Adipocyte (in vitro differentiated cells): Measurements from ENCODE around the gene OR5K3.

Source experiments
- DNase-seq: peaks from one replicate; pipeline ENCODE4 v3.0.0-alpha.2; 2015; ENCODE audit warnings: low read depth
- H3K27me3 ChIP-seq: replicated peaks from 2 replicates; pipeline ENCODE4 v1.7.0; 2013; ENCODE audit warnings: mild to moderate bottlenecking, low read length, moderate library complexity; ENCODE audit not compliant: control insufficient read depth, insufficient read depth
- H3K36me3 ChIP-seq: 2 replicates; pipeline ENCODE4 v1.7.0; 2013; ENCODE audit warnings: low read length, mild to moderate bottlenecking, moderate library complexity; ENCODE audit not compliant: control insufficient read depth, insufficient read depth, severe bottlenecking
- H3K4me1 ChIP-seq: 2 replicates; pipeline ENCODE4 v1.7.0; 2013; ENCODE audit warnings: mild to moderate bottlenecking, low read length, moderate library complexity; ENCODE audit not compliant: control insufficient read depth, insufficient read depth
- H3K4me3 ChIP-seq: 2 replicates; pipeline ENCODE4 v1.7.0; 2013; ENCODE audit warnings: mild to moderate bottlenecking, low read length, moderate library complexity
- H3K9ac ChIP-seq: 2 replicates; pipeline ENCODE4 v1.7.0; 2013; ENCODE audit warnings: mild to moderate bottlenecking, low read length, moderate library complexity
- H3K9me3 ChIP-seq: 2 replicates; pipeline ENCODE4 v1.7.0; 2013; ENCODE audit warnings: mild to moderate bottlenecking, low read length, moderate library complexity; ENCODE audit not compliant: control insufficient read depth

The OR5K3 gene

DNA sequence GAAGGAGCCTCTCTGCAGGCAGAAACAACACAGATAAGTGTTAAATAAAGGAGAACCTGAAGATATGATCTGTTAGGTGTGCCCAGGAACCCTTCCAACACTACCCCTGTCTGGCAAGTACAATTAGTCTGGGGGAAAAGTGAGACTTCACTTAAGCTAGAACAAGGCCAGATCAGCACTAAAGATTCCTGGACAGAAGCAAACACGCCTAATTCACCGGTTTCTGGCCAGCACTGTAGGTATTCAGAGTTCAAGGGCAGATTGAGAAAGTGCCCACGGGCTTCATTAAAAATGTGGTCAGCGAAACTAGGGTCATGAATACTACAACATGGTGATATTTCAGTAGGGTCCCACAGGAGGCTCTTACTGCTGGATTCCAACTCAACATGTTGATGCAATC, 43.9 kb downstream of the OR5K3 start:
- no peaks in the 10 kb centered on the region for H3K36me3 ChIP-seq
- DNase-seq, result no peak
- no peak overlapping the region for H3K4me3 ChIP-seq
- H3K27me3 ChIP-seq, result no peaks in the 10 kb centered on the region
- peaks cover 14% of the 10 kb centered on the region for H3K9me3 ChIP-seq
- H3K9ac ChIP-seq, result no peak overlapping the region
- no peaks in the 10 kb centered on the region for H3K4me1 ChIP-seq

DNA sequence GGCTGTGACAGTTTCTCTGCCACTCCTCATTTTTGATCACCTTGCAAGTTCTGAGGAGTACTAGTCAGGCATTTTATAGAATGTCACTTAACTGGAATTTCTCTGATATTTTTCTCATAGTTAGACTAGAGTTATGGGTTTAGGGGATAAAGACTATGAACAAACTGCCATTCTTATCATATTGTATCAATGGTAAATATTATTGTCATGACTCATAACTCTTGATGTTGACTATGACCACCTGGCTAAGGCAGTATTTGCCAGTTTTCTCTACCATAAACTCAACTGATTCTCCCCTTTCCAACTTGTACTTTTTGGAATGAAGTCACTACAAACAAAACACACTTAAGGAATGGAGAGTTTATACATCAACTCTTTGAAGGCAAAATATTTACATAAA, 49.8 kb downstream of the OR5K3 start:
- Histone ChIP-seq H3K9ac (no peak overlapping the region), H3K4me1 (no peaks in the 10 kb centered on the region), H3K9me3 (no peaks in the 10 kb centered on the region), H3K36me3 (no peaks in the 10 kb centered on the region), H3K4me3 (no peak overlapping the region), H3K27me3 (no peaks in the 10 kb centered on the region)
- DNase-seq, result no peak
